Measurements from ENCODE around the gene GAS7.

- TF ChIP-seq TCF7L2 (IDR thresholded peaks at IDR 0.05; ENCODE audit: borderline replicate concordance, extremely low read depth, insufficient read depth, insufficient read length) (no peak), CTCF (IDR thresholded peaks at IDR 0.05 in 2 of 3, conservative IDR thresholded peaks at IDR 0.05 in 1 of 3; ENCODE audit: borderline replicate concordance in 1 of 3, insufficient read depth in 1 of 3, low read depth in 2 of 3, low read length in 2 of 3) (no peak), REST (IDR thresholded peaks at IDR 0.05; ENCODE audit: low read depth) (no peak), YY1 (IDR thresholded peaks at IDR 0.05; ENCODE audit: extremely low read depth, insufficient replicate concordance, low read depth, low read length) (no peak)
Observed at GRCh38 chr17:9907131-9907530, 291.3 kb downstream of the GAS7 start.

Data from HCT116 (cell line).